GM18870 (cell line): Measurements from ENCODE around the gene MCTP1.
A peak's percentile ranks its signal among the peaks of the same experiment; 100 is the strongest.

Experiments used
- ATAC-seq: cut with Tn5 transposase; IDR thresholded peaks from one replicate; pipeline ENCODE4 v1.9.1; 2021; ENCODE audit warnings: moderate library complexity; ENCODE audit not compliant: unreplicated experiment

Gene MCTP1

DNA sequence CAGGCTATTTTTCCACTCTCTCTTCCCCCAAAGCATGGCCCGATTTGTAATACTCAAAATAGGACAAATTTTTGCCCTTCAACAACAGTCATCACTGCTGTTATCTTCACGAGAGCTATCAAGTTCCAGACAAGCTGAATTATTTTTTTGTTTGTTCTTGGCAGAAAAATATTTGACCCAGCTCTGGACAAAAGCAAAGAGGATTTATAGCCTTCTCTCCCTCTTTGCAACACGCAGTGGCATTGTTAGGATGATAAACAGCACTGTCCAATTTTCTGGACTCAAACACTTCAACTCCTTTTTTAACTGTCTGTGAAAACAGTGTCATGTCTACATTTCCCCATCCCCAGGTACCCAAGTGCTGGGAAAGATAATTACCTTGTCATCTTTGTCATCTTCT, 506.2 kb downstream of the MCTP1 start:
- no peak for ATAC-seq

DNA sequence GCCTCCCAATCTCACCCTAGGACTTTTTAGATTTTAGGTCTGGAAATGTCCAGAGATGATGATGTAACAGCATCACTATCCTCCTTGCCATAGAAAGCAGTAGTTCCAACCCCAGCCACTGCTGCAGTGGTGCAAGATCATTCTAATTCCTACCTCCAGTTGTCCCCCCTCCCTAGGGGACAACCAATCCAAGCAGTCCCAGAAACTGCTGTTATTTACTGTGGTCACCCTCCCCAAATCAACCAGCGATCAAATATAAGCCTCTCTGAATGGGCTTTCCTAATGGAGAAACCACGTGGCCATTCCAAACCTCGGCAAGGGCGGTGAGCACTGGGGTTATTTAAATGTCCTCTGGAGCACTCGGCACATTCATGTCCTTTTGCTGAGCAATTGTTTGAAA, 506.6 kb downstream of the MCTP1 start:
- ATAC-seq = no peak

DNA sequence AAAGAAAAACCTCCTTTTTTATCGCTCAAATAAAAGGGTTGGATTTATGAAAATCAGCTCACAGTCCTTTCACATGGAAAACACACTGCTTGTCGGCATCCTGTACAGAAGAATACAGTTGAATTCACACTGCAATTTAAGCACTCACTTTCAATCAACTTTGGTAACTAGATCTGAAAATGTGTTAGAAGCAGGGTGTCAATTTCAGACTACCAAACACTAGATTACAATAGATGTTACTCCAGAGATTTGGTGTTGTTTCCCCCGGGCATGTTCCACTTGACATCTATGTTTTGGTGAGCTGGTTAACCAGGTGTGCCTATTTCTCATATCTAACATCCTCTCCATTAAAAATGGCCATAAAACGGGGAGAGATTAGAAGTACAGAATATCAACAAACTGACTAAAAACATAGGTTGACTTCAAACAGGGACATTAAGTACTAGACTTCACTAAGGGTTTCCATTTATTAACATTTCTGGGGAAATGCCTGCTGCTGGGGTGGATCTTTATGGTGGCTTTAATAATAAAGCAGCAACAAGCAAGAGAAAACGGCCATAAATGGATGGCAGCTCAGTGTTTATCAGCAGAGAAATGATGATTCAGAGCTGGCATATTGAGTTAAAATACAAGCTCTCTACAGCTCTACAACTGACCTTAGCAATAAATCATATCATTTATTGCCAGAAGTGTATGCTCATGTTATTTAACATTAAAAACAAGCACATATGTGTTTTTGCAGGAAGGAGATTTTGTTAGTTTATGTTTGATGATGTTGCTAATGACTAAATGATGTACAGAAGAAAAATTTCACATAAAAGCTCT, 507.6 kb downstream of the MCTP1 start:
- no peak for ATAC-seq

DNA sequence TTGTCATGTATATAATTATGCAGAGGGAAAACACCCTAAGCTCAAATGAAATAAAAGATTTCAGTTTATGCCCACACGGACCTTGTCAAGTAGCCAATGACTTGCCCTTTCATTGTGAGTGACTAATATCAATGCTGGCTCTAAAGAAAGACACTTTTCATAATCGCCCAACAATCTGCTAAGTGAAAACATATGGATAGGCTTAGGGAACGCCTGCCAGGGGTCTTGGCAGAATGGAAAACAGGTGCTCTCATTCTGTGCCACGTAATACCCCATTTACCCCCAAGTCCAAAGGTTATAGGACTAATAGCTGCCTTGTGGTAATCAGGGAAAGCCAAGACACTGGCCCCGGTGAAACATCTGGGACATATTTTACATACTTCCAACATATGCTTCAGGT, 508.7 kb downstream of the MCTP1 start:
- ATAC-seq = no peak

DNA sequence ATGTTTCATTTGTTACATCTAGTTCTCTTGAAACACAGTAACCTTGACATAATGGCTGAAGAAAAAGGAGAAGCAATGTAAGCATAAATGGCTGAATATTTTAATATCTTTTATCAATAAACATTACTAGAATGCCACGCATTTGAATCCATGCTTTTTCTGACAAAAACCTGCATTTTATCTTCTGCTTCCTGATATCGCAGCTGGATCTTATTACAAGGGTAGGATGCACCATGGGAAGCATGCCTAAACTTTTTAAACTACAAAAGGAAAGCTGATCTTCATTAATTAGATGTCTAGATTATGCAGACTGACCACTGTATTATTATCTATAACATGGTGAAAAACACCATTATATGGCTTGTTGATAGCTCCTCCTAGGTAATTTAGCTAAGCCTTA, 509.8 kb downstream of the MCTP1 start:
- no peak for ATAC-seq

DNA sequence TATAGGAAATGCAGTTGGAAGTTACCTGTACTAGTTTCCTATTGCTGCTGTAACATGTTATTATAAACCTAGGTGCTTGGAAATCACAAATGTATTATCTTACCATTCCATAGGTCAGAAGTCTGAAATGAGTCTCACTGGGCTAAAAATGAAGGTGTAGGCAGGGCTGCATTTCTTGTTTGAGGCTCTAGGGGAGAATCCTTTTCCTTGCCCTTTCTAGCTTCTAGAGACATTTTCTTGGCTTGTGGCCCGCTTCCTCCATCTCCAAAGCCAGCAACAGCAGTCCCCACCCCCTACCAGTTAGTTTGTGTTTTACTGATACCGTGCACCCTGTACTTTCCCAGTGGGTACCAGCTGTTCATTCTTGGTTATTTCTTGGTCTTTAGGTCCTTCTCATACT, 513.2 kb downstream of the MCTP1 start:
- ATAC-seq = no peak

DNA sequence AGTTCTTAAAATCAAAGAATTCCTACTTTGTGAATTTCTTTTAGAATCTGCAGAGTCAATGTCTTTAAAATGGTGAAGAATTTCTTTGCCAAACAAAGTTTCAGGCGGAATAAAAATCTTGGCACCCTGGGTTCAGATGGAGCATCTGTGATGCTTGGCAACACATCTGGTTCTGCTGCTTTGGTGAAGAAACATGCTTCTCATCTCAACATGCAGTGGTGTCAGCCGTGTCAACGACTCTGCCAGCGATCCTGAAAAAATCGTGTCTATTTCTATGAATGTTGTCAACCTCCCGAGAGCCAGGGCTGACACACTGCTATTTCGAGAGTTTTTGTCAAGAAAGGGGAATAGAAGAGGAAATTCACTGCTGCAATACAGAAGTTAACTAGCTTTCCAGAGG, 514.9 kb downstream of the MCTP1 start:
- no peak for ATAC-seq

DNA sequence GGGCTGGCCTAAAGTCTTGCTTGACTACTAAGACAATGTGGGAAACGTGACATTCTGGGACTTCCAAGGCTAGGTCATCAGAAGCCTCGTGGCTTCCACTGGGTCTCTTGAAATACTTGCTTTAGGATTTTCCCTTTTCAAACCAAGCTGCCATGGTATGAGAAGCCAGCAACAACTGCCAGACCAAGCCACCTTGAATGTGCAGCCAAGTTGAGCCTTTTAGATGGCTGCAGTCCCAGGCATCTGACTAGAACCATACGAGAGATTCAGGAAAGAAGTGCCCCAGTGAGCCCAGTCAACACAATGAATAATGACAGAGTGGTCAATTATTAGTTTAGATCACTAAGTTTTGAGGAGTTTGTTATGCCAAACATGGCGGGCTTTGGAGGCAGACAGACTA, 523.1 kb downstream of the MCTP1 start:
- no peak for ATAC-seq

DNA sequence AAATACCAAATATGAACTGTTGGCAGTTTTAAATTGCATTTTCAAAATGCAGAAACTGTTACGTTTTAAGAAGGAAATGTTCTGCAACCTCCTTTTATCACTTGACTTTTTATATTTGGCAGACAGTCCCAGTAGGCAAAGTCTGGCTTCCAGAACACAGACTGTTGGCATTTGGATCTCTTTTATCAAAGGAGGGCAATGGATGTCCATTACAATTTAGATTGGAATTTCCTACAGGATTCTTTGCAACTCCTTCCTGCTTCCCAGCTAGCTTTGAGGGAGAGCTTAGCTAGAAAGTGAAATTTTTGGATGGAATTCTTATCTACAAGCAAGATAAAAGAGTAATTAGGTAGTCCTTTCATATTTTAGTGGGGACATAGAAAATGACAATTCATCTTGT, 523.8 kb downstream of the MCTP1 start:
- no peak for ATAC-seq

DNA sequence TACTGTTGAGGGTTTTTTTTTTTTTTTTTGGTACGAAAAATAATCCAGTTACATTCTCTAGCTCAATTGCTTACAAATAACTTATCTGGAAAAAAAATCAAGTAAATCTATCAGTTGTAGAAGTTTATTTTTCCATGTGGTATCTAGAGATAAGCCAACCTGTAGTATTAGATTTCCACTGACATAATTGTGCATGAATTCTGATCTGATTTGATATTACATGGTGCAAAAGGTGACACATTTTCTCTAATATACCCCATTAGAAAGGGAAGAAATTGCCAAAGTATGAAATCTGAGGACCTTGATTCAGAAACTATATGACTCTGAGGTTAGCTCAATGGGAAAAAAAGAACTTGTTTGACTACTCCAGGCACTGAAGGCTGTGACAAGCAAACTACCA, 524.9 kb downstream of the MCTP1 start:
- ATAC-seq = no peak

DNA sequence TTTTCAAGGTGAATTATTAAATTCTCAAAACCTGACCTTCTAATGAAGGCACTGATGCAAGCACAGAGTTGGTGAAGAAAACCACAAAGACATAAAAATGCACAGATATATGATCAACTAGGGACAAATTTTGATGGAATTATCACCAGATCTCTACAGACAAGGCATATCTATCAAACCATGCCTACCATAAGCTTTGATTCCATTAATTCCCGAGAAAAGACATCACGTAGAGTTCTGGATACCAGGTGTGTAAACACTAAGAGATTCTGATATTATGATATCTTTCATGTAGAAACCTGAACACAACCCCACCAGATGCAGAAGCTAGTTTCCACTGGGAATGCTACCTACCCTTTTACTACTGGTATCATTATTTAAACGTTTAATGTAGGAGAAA, 525.9 kb downstream of the MCTP1 start:
- no peak for ATAC-seq

DNA sequence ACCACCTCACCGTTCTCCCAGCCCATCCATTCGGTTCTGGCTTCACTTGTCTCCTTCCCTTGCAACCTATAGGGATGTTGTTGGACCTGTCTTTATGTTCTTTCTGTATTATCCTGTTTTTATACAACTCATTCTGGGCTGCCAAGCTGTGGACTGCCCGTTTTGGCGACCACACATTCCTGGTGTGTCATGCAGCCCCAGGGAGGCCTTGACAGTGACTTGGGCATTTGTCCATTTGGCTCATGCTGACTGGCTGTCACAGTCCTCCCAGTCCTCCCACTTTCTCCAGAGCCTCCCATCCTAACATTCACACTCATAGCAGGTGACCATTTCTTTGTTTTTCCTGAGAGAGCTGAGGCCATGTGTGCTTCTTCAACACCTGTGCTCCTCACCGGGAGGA, 530.1 kb downstream of the MCTP1 start:
- no peak for ATAC-seq

DNA sequence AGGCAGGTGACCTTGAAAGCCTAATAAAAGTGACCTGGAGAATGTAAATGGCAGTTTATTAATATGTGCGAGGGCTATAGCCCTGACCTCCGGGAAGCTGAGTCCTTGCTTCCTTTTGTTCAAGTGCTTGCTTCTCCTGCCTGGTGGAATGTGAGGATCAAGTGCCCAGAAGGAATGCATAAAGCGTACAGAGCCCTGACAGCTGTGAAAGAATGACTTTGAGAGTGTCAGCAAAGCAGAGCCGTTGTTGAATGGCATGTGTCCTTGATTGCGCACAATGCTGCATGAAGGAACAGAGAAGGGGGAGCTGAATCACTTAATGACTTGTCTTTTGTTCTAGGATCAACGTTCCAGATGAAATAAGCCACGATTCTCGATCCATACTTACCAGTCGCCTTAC, 533.4 kb downstream of the MCTP1 start:
- ATAC-seq = no peak

DNA sequence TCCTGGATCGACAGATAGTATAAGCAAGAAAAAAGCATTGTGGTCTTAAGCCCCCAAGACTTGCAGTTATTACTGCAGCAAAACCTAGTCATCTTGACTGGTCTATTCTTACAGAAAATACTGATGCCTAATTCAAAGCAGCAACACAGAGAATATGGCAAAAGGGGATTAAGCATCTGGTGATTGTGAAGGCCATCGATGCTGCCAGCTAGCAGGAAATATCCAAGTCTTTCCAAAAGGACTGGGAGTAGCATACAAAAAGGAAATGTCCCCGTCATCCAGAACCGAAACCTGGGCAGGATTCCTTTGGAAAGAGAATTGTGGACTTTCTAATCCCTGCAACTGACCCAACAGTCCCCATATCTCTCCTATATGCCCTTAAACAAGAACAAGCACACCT, 534.2 kb downstream of the MCTP1 start:
- no peak for ATAC-seq

DNA sequence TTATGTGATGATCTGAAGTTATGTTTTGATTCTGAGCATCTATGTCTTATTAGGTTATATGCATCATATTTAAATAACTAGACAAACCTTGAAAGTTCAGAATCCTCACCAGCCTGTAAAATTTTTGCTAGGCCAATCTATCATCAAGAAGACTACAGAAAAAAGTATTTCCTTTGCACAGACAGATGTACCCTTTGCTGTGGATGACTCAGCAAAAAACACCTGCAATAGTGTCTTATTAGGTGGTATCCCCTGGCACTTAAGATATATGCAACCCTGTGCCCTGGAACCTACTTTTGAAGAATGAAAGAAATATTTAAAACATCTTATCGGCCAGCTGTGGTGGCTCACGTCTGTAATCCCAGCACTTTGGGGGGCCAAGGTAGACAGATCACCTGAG, 535.9 kb downstream of the MCTP1 start:
- no peak for ATAC-seq

DNA sequence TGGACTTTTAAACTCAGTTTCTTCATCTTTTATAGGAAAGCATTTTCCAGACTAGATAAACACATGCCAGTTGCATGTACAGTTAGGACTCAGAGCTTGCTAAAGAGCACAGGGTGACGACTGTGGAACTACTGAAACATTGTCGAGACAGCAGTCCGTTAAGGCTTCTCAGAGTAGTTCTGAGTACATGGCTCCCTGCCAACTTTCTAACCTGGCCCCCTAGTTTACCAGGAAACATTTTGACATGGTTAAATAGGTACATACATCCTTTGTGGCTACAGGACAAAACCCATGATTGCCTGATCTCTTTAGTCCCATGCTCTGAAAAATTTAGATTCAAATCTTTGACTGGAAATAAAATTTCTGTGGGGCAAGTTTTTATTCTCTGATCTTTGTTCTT, 536.7 kb downstream of the MCTP1 start:
- no peak for ATAC-seq

DNA sequence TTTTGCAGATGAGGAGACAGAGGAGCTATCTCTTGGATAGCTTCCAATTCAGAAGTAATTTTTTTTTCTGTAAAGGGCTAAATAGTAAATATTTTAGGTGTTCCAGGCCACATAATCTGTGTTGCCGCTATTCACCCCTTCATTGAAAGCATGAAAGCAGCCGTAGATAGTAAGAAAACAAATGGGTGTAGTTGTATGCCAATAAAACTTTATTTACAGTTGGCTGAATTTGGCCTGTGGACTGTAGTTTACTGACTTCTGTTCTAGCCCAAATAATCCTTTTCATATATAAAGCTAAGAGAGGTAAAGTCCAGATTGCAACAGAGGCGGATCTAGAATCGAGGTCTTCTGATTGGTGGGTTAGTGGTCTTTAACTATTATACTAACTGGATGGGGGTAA, 537.5 kb downstream of the MCTP1 start:
- no peak for ATAC-seq

DNA sequence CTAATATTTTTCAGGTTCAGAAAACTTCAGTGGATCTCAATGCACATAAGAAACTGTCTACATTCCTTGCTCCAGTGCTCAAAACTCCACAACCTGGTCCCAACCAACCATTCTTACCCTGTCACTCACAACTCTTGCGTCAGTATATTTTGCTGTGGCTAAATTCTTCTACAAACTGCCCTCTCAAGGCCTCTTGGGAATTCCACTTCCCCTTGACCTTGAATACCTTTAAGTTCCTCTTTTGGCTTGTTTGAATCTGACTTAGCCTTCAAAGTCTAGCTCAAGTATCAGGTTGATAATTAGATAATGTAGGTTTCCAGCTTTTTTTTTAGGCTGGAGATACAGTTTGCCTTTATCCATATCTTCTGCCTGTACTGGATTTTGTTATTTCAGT, 538.2 kb downstream of the MCTP1 start:
- ATAC-seq = peak; percentile 30

DNA sequence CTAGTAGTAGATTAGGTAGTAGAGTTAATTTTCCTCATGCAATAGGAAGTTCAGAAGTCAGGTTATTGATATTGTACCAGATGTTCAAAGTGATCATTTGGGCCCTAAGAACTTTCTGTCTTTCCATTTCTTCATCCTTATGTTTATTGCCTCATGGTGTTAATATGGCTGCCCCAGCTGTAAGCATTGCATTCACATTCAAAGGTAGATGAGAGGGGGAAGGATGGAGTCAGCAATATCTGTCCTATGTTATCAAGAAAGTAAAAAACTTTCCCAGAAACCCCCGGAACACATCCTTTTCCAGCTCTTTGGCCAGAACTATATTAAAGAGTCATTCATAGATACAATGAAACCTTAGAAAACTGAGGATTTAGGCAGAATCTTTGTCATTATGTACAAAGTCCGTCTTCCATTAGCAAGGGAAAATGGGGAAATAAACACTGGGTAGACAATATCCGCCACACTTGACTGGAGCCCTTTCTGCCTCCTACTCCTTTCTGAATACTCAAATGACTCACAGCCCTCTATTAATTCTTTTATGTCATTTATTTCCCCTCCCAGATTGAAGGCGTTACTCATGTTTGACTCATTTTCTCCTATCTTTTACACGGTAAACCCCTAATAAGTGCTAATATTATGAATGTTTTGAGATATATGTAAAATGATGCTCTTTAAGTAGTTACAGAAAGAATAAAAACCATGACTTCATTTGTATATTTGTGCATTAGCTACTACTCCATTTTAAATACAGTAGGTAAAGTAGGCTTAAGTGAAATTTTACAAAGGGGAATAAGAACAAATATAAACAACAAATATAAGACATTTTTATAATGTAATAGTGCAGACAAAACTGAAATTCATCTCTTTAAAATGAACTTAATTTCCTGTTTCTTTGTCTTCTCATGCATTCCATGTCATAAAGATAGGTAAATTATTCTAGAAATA, 538.8 kb downstream of the MCTP1 start:
- ATAC-seq = peak; percentile 78

DNA sequence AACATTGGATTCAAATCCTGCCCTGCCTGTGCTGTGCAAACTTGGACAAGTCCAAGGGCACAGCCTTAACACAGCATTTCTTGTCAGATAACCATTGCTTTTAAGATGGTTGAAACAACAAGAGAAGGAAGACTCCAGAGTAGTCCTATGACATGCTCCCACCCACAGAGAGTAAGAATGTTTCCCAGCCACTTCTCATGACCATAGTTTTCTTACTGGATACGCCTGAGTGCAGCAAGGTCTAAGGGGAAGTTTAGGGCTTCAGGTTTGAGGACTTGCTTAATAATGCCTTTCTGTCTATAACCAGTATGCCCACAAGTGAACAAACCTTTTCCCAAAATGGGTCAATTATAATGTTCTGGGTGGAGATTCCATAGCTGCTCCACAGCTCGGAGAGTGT, 540.0 kb downstream of the MCTP1 start:
- ATAC-seq = no peak

DNA sequence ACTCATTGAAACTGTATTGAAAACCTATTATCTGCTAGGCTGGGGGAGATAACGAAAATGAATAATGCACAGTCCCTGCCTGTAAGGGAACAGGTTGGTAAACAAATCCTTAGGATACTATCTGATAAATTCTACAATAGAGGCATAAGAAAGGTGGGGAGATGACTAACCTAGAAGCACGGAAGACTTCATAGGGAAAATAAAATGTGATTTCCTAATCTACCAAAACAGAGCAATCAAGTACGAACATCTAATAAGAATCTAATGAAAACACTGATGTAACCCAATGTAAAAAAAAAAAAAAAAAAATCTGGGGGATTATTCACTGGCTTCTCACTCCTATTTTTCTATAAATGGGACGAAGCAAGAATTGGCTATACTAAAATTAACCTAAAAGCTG, 542.0 kb downstream of the MCTP1 start:
- ATAC-seq = no peak

DNA sequence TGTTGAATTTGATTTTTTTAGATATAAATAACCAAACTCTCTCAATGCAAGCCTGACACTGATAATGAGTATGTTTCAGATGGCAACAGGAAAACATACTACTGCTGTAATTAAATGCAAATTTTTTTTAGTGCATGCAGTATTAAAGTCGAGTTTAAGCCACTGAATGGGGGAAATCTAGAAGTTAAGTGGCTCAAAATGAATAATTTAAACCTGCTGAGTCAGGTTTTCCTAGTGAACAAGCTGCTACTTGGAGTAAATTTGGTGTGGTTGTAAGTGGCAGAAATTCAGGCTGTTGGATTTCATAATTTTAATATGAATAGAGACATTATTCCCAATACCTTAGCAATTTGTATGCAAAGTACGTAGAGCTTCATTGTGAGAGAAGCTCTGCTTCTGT, 544.6 kb downstream of the MCTP1 start:
- no peak for ATAC-seq
